Transverse colon (tissue), 4 donors: ENCODE results near the gene THADA. TPM values are rescaled to one million over a fixed set of nuclear protein-coding genes. Genes with fewer than 3 reads are reported as not detected.

ENCODE experiments used
- DNase-seq: peaks from one replicate; pipeline ENCODE4 v3.0.0-alpha.2; 2019
- H3K27ac ChIP-seq, 4 donors: fragments of 200-600 bp; sonication (generic); 2 replicates each; pipeline ENCODE4 v1.5.1; 2016 to 2018; ENCODE audit warnings: inconsistent platforms in 4 of 4
- H3K27me3 ChIP-seq: fragments of 200-600 bp; sonication (generic); 2 replicates; pipeline ENCODE4 v1.5.1; 2017; ENCODE audit warnings: inconsistent platforms
- H3K36me3 ChIP-seq, 4 donors: fragments of 200-600 bp; sonication (generic); 2 replicates each; pipeline ENCODE4 v1.5.1; 2017 to 2019; ENCODE audit warnings: inconsistent platforms in 4 of 4
- H3K4me1 ChIP-seq, 4 donors: fragments of 200-600 bp; sonication (generic); 2 replicates each; pipeline ENCODE4 v1.5.1; 2017 to 2020; ENCODE audit warnings: inconsistent platforms in 4 of 4
- H3K4me3 ChIP-seq, 4 donors: fragments of 200-600 bp; sonication (generic); 1 replicate in 1 of 4; 2 replicates in 3 of 4; pipeline versions ENCODE4 v1.5.1 to v1.6.1; 2017 to 2019; ENCODE audit warnings: inconsistent platforms in 4 of 4
- H3K9me3 ChIP-seq, 2 donors: fragments of 200-600 bp; sonication (generic); 2 replicates each; pipeline ENCODE4 v1.5.1; 2017 to 2019; ENCODE audit warnings: inconsistent platforms in 2 of 2
- CTCF ChIP-seq, 5 experiments: fragments of 200-600 bp in 3 of 5; fragments of 450-650 bp in 2 of 5; sonication (generic) in 3 of 5; IDR thresholded peaks; 1 replicate in 2 of 5; 2 replicates in 3 of 5; pipeline ENCODE4 v1.5.1; 2016 to 2017; ENCODE audit warnings: antibody characterized with exemption in 5 of 5, inconsistent platforms in 3 of 5, mild to moderate bottlenecking in 2 of 5, moderate library complexity in 1 of 5
- EP300 ChIP-seq: sonication (generic); formaldehyde crosslinking; IDR thresholded peaks from one replicate; pipeline ENCODE4 v1.6.1; 2017; ENCODE audit warnings: antibody characterized with exemption, low read depth
- POLR2A ChIP-seq: fragments of 450-650 bp; IDR thresholded peaks from one replicate; pipeline ENCODE4 v1.6.1; 2016; ENCODE audit warnings: antibody characterized with exemption, mild to moderate bottlenecking, moderate library complexity
- POLR2AphosphoS5 ChIP-seq, 3 donors: sonication (generic); formaldehyde crosslinking; IDR thresholded peaks; one replicate each; pipeline ENCODE4 v1.6.1; 2016; ENCODE audit warnings: antibody characterized with exemption in 3 of 3
- WGBS, 2 donors: methylation state at CpG; one replicate each; pipeline ENCODE4 v1.1.5; 2018; ENCODE audit warnings: low coverage in 1 of 2; 5-methylcytosine and 5-hydroxymethylcytosine counted together
- in situ Hi-C, 4 donors: fragments of 200-750 bp; cut with MboI; loops; one replicate each; pipeline versions ENCODE4 v1.15.0 to v1.15.1; 2017; ENCODE audit warnings: low sequenced_read_pairs in 3 of 4, low pct_ligation_motif_present in 1 of 4, low pct_unique_long_range_greater_than_20kb in 1 of 4
- intact Hi-C: fragments of 100-400 bp; cut with DNase I; formaldehyde crosslinking; loops from one replicate; pipeline ENCODE4 v1.15.1; 2023; ENCODE audit warnings: low total_unique reads
- total RNA-seq, 4 donors: library from RNA; depleted of rRNA; stranded (reverse); fragments of >200 nt; gene quantifications; one replicate each; pipeline ENCODE4 v1.1.0, GENCODE V29; 2016

The THADA gene
- total RNA-seq, 4 donors from 2014 or later: 21.7 to 78.6 (median 28.1) TPM

GRCh38 chr2:43465234-43465633 is 130.6 kb downstream of the THADA start:
- no peak overlapping the region for H3K4me3 ChIP-seq
- 78 to 89% methylated on average over 2 of the region's 2 CpGs for WGBS, 2 donors
- in situ Hi-C loops (no loop called here), intact Hi-C loops (no loop called here)
- peak overlapping the region; percentile 64 to 66 (median 64) for H3K27ac ChIP-seq
- no peak for DNase-seq
- no peak for TF ChIP-seq CTCF (IDR thresholded peaks at IDR 0.05)
- TF ChIP-seq POLR2AphosphoS5 (IDR thresholded peaks at IDR 0.05): no peak
- TF ChIP-seq POLR2A: no peak
- TF ChIP-seq EP300: no peak
- H3K27me3 ChIP-seq: no peaks in the 10 kb centered on the region
- H3K36me3 ChIP-seq: no peaks in the 10 kb centered on the region
- H3K9me3 ChIP-seq: no peaks in the 10 kb centered on the region
- peaks cover 0 to 69% (median 38%) of the 10 kb centered on the region in 4 donors for H3K4me1 ChIP-seq

DNA sequence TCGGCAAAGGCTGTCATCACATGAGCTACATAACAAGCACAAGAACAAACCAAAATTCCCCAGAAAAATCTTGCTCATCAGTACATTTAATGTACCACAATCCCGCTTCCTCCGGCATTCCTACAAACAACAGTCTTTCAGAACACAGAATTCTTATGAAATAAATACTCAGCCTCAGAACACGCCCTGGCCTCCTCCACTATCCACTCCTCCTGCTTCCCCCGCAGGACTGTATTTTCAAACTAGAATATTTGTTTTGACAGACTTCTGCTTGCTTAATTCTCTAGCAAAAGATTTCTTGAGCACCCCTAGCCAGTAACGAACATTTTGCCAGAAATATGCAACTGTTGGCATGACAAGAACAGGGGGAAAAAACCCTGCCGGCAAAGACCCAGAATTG is 131.2 kb downstream of the THADA start:
- Histone ChIP-seq H3K27ac (peak overlapping the region; percentile 64 to 66 (median 64)), H3K4me1 (peaks cover 0 to 69% (median 37%) of the 10 kb centered on the region in 4 donors), H3K4me3 (no peak overlapping the region), H3K36me3 (no peaks in the 10 kb centered on the region), H3K27me3 (no peaks in the 10 kb centered on the region), H3K9me3 (no peaks in the 10 kb centered on the region)
- WGBS, 2 donors: 66 to 68% methylated on average over 5 to 7 of the region's 7 CpGs
- TF ChIP-seq CTCF (IDR thresholded peaks at IDR 0.05) (no peak), POLR2AphosphoS5 (IDR thresholded peaks at IDR 0.05) (peak in 1 of 3 donors; percentile 23)
- intact Hi-C loops: no loop called here
- DNase-seq: peak; percentile 13
- in situ Hi-C loops: no loop called here

GRCh38 chr2:43462866-43463641 is 132.8 kb downstream of the THADA start:
- H3K4me1 ChIP-seq: peaks cover 0 to 69% (median 39%) of the 10 kb centered on the region in 4 donors
- DNase-seq: no peak
- no peak overlapping the region for H3K4me3 ChIP-seq
- H3K36me3 ChIP-seq: no peaks in the 10 kb centered on the region
- peak overlapping the region; percentile 64 to 66 (median 64) for H3K27ac ChIP-seq
- no peaks in the 10 kb centered on the region for H3K9me3 ChIP-seq
- TF ChIP-seq EP300 (no peak), POLR2A (no peak), CTCF (IDR thresholded peaks at IDR 0.05) (no peak), POLR2AphosphoS5 (IDR thresholded peaks at IDR 0.05) (no peak)
- in situ Hi-C loops: no loop called here
- 30 to 41% methylated on average over 4 of the region's 4 CpGs for WGBS, 2 donors
- intact Hi-C loops: no loop called here
- H3K27me3 ChIP-seq: no peaks in the 10 kb centered on the region

DNA sequence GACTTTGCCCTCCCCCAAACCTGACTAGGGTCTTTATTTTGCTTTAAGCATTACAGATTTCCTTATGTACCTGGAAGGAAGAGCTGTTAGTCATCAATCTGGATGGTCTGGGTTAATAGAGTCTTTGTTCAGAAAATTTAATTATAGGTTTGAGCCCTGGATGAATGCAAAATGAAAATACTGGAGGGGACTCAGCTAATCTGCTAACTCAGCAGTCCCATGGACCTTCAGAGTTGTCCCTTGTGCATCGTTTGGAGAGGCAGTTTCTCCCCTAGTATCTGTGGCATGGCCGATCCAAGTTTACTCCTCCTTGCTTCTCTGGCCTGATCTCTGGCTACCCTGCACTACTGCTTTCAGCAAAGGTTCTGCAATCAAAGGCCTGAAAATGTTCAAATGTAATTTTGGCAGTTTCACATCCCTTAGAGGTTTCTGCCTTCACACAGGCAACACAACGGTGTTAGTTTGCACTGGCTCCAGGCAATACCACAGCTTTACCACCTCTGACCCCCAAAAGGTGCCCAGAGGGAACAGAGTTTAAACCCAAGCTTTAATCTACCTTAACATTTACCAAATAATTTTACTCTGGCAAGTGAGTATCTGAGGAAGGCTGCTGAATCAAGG is 134.3 kb downstream of the THADA start:
- no peaks in the 10 kb centered on the region for H3K36me3 ChIP-seq
- H3K27ac ChIP-seq: peak overlapping the region; percentile 64 to 66 (median 64)
- no peaks in the 10 kb centered on the region for H3K9me3 ChIP-seq
- H3K27me3 ChIP-seq: no peaks in the 10 kb centered on the region
- no peak overlapping the region for H3K4me3 ChIP-seq
- no peak for DNase-seq
- intact Hi-C loops: no loop called here
- TF ChIP-seq CTCF (IDR thresholded peaks at IDR 0.05) (no peak), EP300 (no peak), POLR2AphosphoS5 (IDR thresholded peaks at IDR 0.05) (no peak), POLR2A (no peak)
- 71% methylated on average over 3 of the region's 3 CpGs; no CpG with 5 or more reads in 1 of the 2 donors for WGBS, 2 donors
- peaks cover 0 to 78% (median 37%) of the 10 kb centered on the region in 4 donors for H3K4me1 ChIP-seq
- in situ Hi-C loops: no loop called here
